Motor neuron (in vitro differentiated cells): ENCODE data around the gene OR3A2. TPM values are rescaled to one million over a fixed set of nuclear protein-coding genes. Genes with fewer than 3 reads are reported as not detected.
"Not testable (repeated sequence)": the region's sequence is repeated elsewhere in the genome, so short reads cannot be mapped to it uniquely, and the experiment has no call there.

ENCODE experiments used
- ATAC-seq, 8 experiments: fragments of 200-7000 bp; cut with Tn5 transposase; replicated peaks in 6 of 8; 2 replicates each; pipeline ENCODE4 v1.8.0; 2021; ENCODE audit warnings: mild to moderate bottlenecking in 8 of 8, moderate library complexity in 8 of 8
- H3K27ac ChIP-seq, 2 donors: fragments of 250-450 bp; sonication (Bioruptor Pico); 2 replicates each; pipeline ENCODE4 v1.9.0; 2021; ENCODE audit warnings: antibody characterized with exemption in 2 of 2, mild to moderate bottlenecking in 2 of 2, moderate library complexity in 1 of 2
- H3K4me1 ChIP-seq, 2 donors: fragments of 250-450 bp; sonication (Bioruptor Pico); replicated peaks in 1 of 2; 2 replicates each; pipeline ENCODE4 v1.6.1; 2021; ENCODE audit warnings: antibody characterized with exemption in 2 of 2, mild to moderate bottlenecking in 2 of 2, moderate library complexity in 1 of 2
- H3K4me3 ChIP-seq, 5 donors: fragments of 250-450 bp; sonication (Bioruptor Pico); 2 replicates each; pipeline ENCODE4 v1.9.0; 2021; ENCODE audit warnings: antibody characterized with exemption in 5 of 5, mild to moderate bottlenecking in 5 of 5, moderate library complexity in 4 of 5
- WGBS, 10 experiments: fragments of 450-650 bp; shearing (Covaris generic); methylation state at CpG; one replicate each; pipeline ENCODE4 v1.0.0; 2022; 5-methylcytosine and 5-hydroxymethylcytosine counted together
- in situ Hi-C, 9 experiments: fragments of 400-800 bp; cut with MboI; loops; one replicate each; pipeline ENCODE4 v1.15.0; 2021; ENCODE audit warnings: low sequenced_read_pairs in 9 of 9, low pct_unique_long_range_greater_than_20kb in 2 of 9; ENCODE audit not compliant: unreplicated experiment in 9 of 9
- total RNA-seq, 8 experiments: library from RNA; unstranded; fragments of 300-600 nt; gene quantifications; 2 replicates each; pipeline versions ENCODE4 v1.2.3 to v1.2.4, GENCODE V29; 2022

Gene OR3A2
- 1 to 10 TPM in 1 of 8 experiments, under 1 TPM in 2, not detected in 5; 0.46 to 1.1 (median 0.62) TPM for total RNA-seq

- H3K4me1 ChIP-seq, result no peaks in the 10 kb centered on the region
- WGBS, 10 experiments, result 14 to 100% (median 80%) methylated on average over 1 to 28 of the region's 92 CpGs; no CpG with 5 or more reads in 1 of the 10 experiments
- in situ Hi-C loops, result no loop called here
- H3K27ac ChIP-seq, result no peak within 1 kb of the TSS
- peak within 1 kb of the TSS in 2 of 5 donors; percentile 17 to 18 for H3K4me3 ChIP-seq
- peak in 2 of 8 experiments; percentile 79 to 80 for ATAC-seq
Observed at GRCh38 chr17:3385869-3386816, at the start of gene OR3A2. Gene OR3A2, minus strand, starts transcription at chr17:3386308.

GRCh38 chr17:3433741-3434140 lies 47.6 kb upstream of the OR3A2 start, which contains the start of gene OR1E2:
Gene OR1E2, minus strand, starts transcription at chr17:3433841. Its CDS starts 0 bp downstream, at chr17:3433841.
- no peak within 1 kb of the TSS for H3K4me3 ChIP-seq
- WGBS, 10 experiments, result 17 to 100% (median 80%) methylated on average over 1 to 3 of the region's 3 CpGs; no CpG with 5 or more reads in 1 of the 10 experiments
- ATAC-seq, result no peak
- in situ Hi-C loops, result no loop called here
- no peak within 1 kb of the TSS for H3K27ac ChIP-seq
- no peaks in the 10 kb centered on the region for H3K4me1 ChIP-seq

GRCh38 chr17:3433215-3433614 lies 47.1 kb upstream of the OR3A2 start:
- H3K4me3 ChIP-seq, in situ Hi-C loops, H3K27ac ChIP-seq, H3K4me1 ChIP-seq: not testable (repeated sequence)
- peak in 3 of 8 experiments; percentile 59 to 72 (median 68) for ATAC-seq
- WGBS, 10 experiments, result 17 to 100% (median 20%) methylated on average over 1 of the region's 7 CpGs; no CpG with 5 or more reads in 7 of the 10 experiments

GRCh38 chr17:3418222-3418621 lies 32.1 kb upstream of the OR3A2 start:
- 0 to 75% (median 14%) methylated on average over 1 to 2 of the region's 2 CpGs; no CpG with 5 or more reads in 1 of the 10 experiments for WGBS, 10 experiments
- no peak overlapping the region for H3K4me3 ChIP-seq
- in situ Hi-C loops, result no loop called here
- H3K4me1 ChIP-seq, result no peaks in the 10 kb centered on the region
- ATAC-seq, result no peak
- no peak overlapping the region for H3K27ac ChIP-seq

- no peaks in the 10 kb centered on the region for H3K4me1 ChIP-seq
- WGBS, 10 experiments, result 23 to 75% (median 63%) methylated on average over 1 to 5 of the region's 5 CpGs
- no peak for ATAC-seq
- no peak overlapping the region for H3K27ac ChIP-seq
- no peak overlapping the region for H3K4me3 ChIP-seq
- in situ Hi-C loops, result no loop called here
Observed at GRCh38 chr17:3415610-3416009, 29.5 kb upstream of the OR3A2 start.

GRCh38 chr17:3412216-3412615 lies 26.1 kb upstream of the OR3A2 start:
- H3K4me3 ChIP-seq, H3K4me1 ChIP-seq, H3K27ac ChIP-seq, in situ Hi-C loops, ATAC-seq: not testable (repeated sequence)
- WGBS, 10 experiments, result no CpG with 5 or more reads among the region's 16 CpGs

GRCh38 chr17:3411070-3411469 lies 25.0 kb upstream of the OR3A2 start, which contains the start of gene OR3A3:
Gene OR3A3, plus strand, starts transcription at chr17:3411370.
- H3K4me1 ChIP-seq, result no peaks in the 10 kb centered on the region
- H3K4me3 ChIP-seq, result no peak within 1 kb of the TSS
- in situ Hi-C loops, result no loop called here
- WGBS, 10 experiments, result 50 to 100% (median 85%) methylated on average over 1 of the region's 3 CpGs; no CpG with 5 or more reads in 4 of the 10 experiments
- no peak within 1 kb of the TSS for H3K27ac ChIP-seq
- ATAC-seq, result no peak

GRCh38 chr17:3403856-3404255 lies 17.7 kb upstream of the OR3A2 start:
- H3K4me1 ChIP-seq, in situ Hi-C loops, ATAC-seq, H3K27ac ChIP-seq, H3K4me3 ChIP-seq: not testable (repeated sequence)
- WGBS, 10 experiments, result 0 to 100% (median 71%) methylated on average over 1 of the region's 1 CpG; no CpG with 5 or more reads in 5 of the 10 experiments

- WGBS, 10 experiments, result 8 to 54% (median 38%) methylated on average over 1 to 2 of the region's 2 CpGs
- in situ Hi-C loops, result no loop called here
- Histone ChIP-seq H3K4me3 (no peak overlapping the region), H3K27ac (no peak overlapping the region), H3K4me1 (no peaks in the 10 kb centered on the region)
- no peak for ATAC-seq
Observed at GRCh38 chr17:3401786-3402185, 15.7 kb upstream of the OR3A2 start.

GRCh38 chr17:3400055-3400454 lies 13.9 kb upstream of the OR3A2 start:
- ATAC-seq, result no peak
- Histone ChIP-seq H3K27ac (no peak overlapping the region), H3K4me1 (no peaks in the 10 kb centered on the region), H3K4me3 (no peak overlapping the region)
- in situ Hi-C loops, result no loop called here
- 0 to 89% (median 66%) methylated on average over 2 to 6 of the region's 6 CpGs; no CpG with 5 or more reads in 1 of the 10 experiments for WGBS, 10 experiments

- in situ Hi-C loops, result no loop called here
- no peaks in the 10 kb centered on the region for H3K4me1 ChIP-seq
- no peak within 1 kb of the TSS for H3K27ac ChIP-seq
- WGBS, 10 experiments, result 0 to 88% (median 67%) methylated on average over 1 of the region's 1 CpG; no CpG with 5 or more reads in 4 of the 10 experiments
- no peak within 1 kb of the TSS for H3K4me3 ChIP-seq
- no peak for ATAC-seq
Observed at GRCh38 chr17:3398310-3398709, 12.2 kb upstream of the OR3A2 start, which contains the start of gene OR1E1. Gene OR1E1, minus strand, starts transcription at chr17:3398410. Its CDS starts 0 bp downstream, at chr17:3398410.

GRCh38 chr17:3397801-3398200 lies 11.7 kb upstream of the OR3A2 start:
- ATAC-seq, result peak in 3 of 8 experiments; percentile 48 to 71 (median 61)
- H3K4me1 ChIP-seq, in situ Hi-C loops, H3K27ac ChIP-seq, H3K4me3 ChIP-seq: not testable (repeated sequence)
- 0 to 83% (median 4%) methylated on average over 1 to 2 of the region's 7 CpGs; no CpG with 5 or more reads in 6 of the 10 experiments for WGBS, 10 experiments

- no peaks in the 10 kb centered on the region for H3K4me1 ChIP-seq
- no peak for ATAC-seq
- no peak overlapping the region for H3K27ac ChIP-seq
- in situ Hi-C loops, result no loop called here
- H3K4me3 ChIP-seq, result no peak overlapping the region
- 16 to 74% (median 61%) methylated on average over 1 to 4 of the region's 4 CpGs; no CpG with 5 or more reads in 1 of the 10 experiments for WGBS, 10 experiments
Observed at GRCh38 chr17:3389791-3390190, 3.7 kb upstream of the OR3A2 start.
